GM23248 (cell line): ENCODE results near the gene L1TD1. TPM values are rescaled to one million over a fixed set of nuclear protein-coding genes. Genes with fewer than 3 reads are reported as not detected.

Experiments
- DNase-seq: peaks from one replicate; pipeline ENCODE4 v3.0.0-alpha.2; 2015
- H2AFZ ChIP-seq: fragments of 200-600 bp; sonication (generic); 2 replicates; pipeline ENCODE4 v1.6.1; 2016; ENCODE audit warnings: antibody characterized with exemption
- H3F3A ChIP-seq: fragments of 200-600 bp; sonication (generic); 2 replicates; pipeline ENCODE4 v1.6.1; 2016; ENCODE audit warnings: mild to moderate bottlenecking, antibody characterized with exemption, mixed run types; ENCODE audit not compliant: insufficient read depth
- H3K27ac ChIP-seq: fragments of 200-600 bp; sonication (generic); 2 replicates; pipeline ENCODE4 v1.5.1; 2016; ENCODE audit warnings: mild to moderate bottlenecking
- H3K27me3 ChIP-seq: fragments of 200-600 bp; sonication (generic); replicated peaks from 2 replicates; pipeline ENCODE4 v1.6.1; 2016; ENCODE audit warnings: mild to moderate bottlenecking; ENCODE audit not compliant: insufficient read depth
- H3K36me3 ChIP-seq: fragments of 200-600 bp; sonication (generic); 2 replicates; pipeline ENCODE4 v1.6.1; 2016; ENCODE audit warnings: low read depth, mild to moderate bottlenecking
- H3K4me1 ChIP-seq: fragments of 200-600 bp; sonication (generic); 2 replicates; pipeline ENCODE4 v1.6.1; 2016; ENCODE audit warnings: mild to moderate bottlenecking; ENCODE audit not compliant: insufficient read depth
- H3K4me2 ChIP-seq: fragments of 200-600 bp; sonication (generic); one replicate; pipeline ENCODE4 v1.6.1; 2016; ENCODE audit warnings: mild to moderate bottlenecking; ENCODE audit not compliant: unreplicated experiment
- H3K4me3 ChIP-seq: fragments of 200-600 bp; sonication (generic); 2 replicates; pipeline ENCODE4 v1.5.1; 2016; ENCODE audit warnings: mild to moderate bottlenecking
- H3K79me2 ChIP-seq: fragments of 200-600 bp; sonication (generic); 2 replicates; pipeline ENCODE4 v1.6.1; 2016; ENCODE audit warnings: mild to moderate bottlenecking; ENCODE audit not compliant: insufficient read depth
- H3K9ac ChIP-seq: fragments of 200-600 bp; sonication (generic); 2 replicates; pipeline ENCODE4 v1.6.1; 2016; ENCODE audit warnings: mild to moderate bottlenecking
- H3K9me2 ChIP-seq: fragments of 200-600 bp; sonication (generic); 2 replicates; pipeline ENCODE4 v1.6.1; 2016; ENCODE audit warnings: mixed run types, mild to moderate bottlenecking, moderate library complexity; ENCODE audit not compliant: insufficient read depth
- H3K9me3 ChIP-seq: fragments of 200-600 bp; sonication (generic); one replicate; pipeline ENCODE4 v1.6.1; 2017; ENCODE audit warnings: low read depth
- H4K20me1 ChIP-seq: fragments of 200-600 bp; sonication (generic); 2 replicates; pipeline ENCODE4 v1.6.0; 2016; ENCODE audit not compliant: insufficient read depth
- EZH2 ChIP-seq: fragments of 200-600 bp; sonication (generic); IDR thresholded peaks from 2 replicates; pipeline ENCODE4 v1.6.1; 2018; ENCODE audit warnings: antibody characterized with exemption, mild to moderate bottlenecking; ENCODE audit not compliant: insufficient read depth, poor library complexity, severe bottlenecking
- EZH2phosphoT487 ChIP-seq: fragments of 200-600 bp; sonication (generic); IDR thresholded peaks from 2 replicates; pipeline ENCODE4 v1.6.1; 2018; ENCODE audit warnings: antibody characterized with exemption, moderate library complexity, mild to moderate bottlenecking, low read depth; ENCODE audit not compliant: insufficient read depth
- WGBS, 2 experiments: methylation state at CpG; one replicate each; pipeline ENCODE4 v1.1.6; 2015 to 2017; ENCODE audit warnings: low lambda C conversion rate in 2 of 2, low coverage in 1 of 2; ENCODE audit errors: missing lambda C conversion rate in 2 of 2; 5-methylcytosine and 5-hydroxymethylcytosine counted together
- in situ Hi-C: fragments of 300-500 bp; cut with MboI; formaldehyde crosslinking; loops from 2 replicates; pipeline ENCODE4 v1.15.0; 2020
- polyA plus RNA-seq: library from polyadenylated mRNA; unstranded; fragments of >200 nt; fragmentation: Nextera tagmentation; extraction: Ambion mirVana; gene quantifications from 2 replicates; pipeline ENCODE4 v1.2.1, GENCODE V29; 2016
- total RNA-seq: library from RNA; depleted of rRNA; stranded (reverse); fragments of >200 nt; shearing (Covaris generic); gene quantifications from 2 replicates; pipeline ENCODE4 v1.2.3, GENCODE V29; 2014

The L1TD1 gene
- total and polyA plus RNA-seq, 2 experiments from 2014 or later = 0.11 to 0.14 TPM

GRCh38 chr1:62229468-62229867, 34.8 kb downstream of the L1TD1 start:
- in situ Hi-C loops = no loop called here
- H3K9me2 ChIP-seq = no peaks in the 10 kb centered on the region
- no peak overlapping the region for H3K9ac ChIP-seq
- no peaks in the 10 kb centered on the region for H3K36me3 ChIP-seq
- H3K79me2 ChIP-seq = no peaks in the 10 kb centered on the region
- no peaks in the 10 kb centered on the region for H3K27me3 ChIP-seq
- H3K4me2 ChIP-seq = no peak overlapping the region
- TF ChIP-seq EZH2 (no peak), EZH2phosphoT487 (no peak)
- no peaks in the 10 kb centered on the region for H4K20me1 ChIP-seq
- no peak overlapping the region for H3K27ac ChIP-seq
- 37 to 41% methylated on average over 3 of the region's 3 CpGs for WGBS, 2 experiments
- peaks cover 26% of the 10 kb centered on the region for H3K4me1 ChIP-seq
- no peak overlapping the region for H3K4me3 ChIP-seq
- no peak for DNase-seq
- H3F3A ChIP-seq = 0 out of 2 replicates have a peak, but pooled peaks cover 4% of the 10 kb centered on the region
- no peaks in the 10 kb centered on the region for H3K9me3 ChIP-seq
- H2AFZ ChIP-seq = no peak overlapping the region

DNA sequence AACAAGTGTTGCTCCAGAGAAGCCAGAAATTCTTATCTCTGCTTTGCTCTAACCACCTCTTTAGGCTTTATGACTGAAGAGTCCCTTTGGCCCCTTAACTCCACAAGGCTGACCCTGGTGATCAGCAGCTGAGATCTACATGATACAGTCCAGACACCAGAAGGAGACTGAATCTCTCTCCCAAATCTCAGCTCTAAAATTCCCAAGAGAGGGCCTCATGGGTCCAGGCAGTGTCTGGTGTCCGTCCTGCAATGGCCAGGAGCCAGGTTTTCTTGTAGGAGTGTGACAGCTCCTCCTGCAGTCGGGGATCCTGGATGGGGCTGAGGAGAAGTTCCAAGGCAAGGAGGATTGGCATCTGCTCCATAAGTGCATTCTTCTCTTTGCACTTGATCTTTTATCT, 35.3 kb downstream of the L1TD1 start:
- TF ChIP-seq EZH2phosphoT487 (no peak), EZH2 (no peak)
- no peak overlapping the region for H3K9ac ChIP-seq
- H2AFZ ChIP-seq = no peak overlapping the region
- no peaks in the 10 kb centered on the region for H3K79me2 ChIP-seq
- H3K4me1 ChIP-seq = peaks cover 30% of the 10 kb centered on the region
- no peaks in the 10 kb centered on the region for H3K9me3 ChIP-seq
- H3K9me2 ChIP-seq = no peaks in the 10 kb centered on the region
- in situ Hi-C loops = no loop called here
- no peaks in the 10 kb centered on the region for H3K27me3 ChIP-seq
- no peak overlapping the region for H3K27ac ChIP-seq
- H3K4me2 ChIP-seq = no peak overlapping the region
- 12 to 13% methylated on average over 2 of the region's 2 CpGs for WGBS, 2 experiments
- H3F3A ChIP-seq = 0 out of 2 replicates have a peak, but pooled peaks cover 4% of the 10 kb centered on the region
- H3K36me3 ChIP-seq = no peaks in the 10 kb centered on the region
- peak; percentile 38 for DNase-seq
- H4K20me1 ChIP-seq = no peaks in the 10 kb centered on the region
- H3K4me3 ChIP-seq = no peak overlapping the region

DNA sequence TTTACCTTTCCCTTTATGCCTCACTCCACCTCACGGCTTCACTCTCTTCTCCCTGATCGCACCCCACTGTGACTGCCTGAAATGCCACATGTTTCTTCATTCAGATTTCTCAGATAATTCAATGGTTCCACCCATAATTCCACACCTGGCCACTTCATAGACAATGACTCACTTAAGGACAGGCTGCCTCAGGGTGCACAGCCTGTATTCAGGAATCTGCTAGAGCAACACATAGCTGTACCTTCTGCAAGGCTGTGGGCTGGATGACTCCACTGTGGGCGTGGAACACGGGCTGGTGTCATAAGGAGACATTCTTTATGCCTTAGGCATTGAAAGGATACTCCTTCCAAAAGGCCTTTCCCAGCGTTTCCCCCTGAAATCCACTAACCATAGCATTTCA, 36.1 kb downstream of the L1TD1 start:
- peak; percentile 95 for DNase-seq
- TF ChIP-seq EZH2 (no peak), EZH2phosphoT487 (no peak)
- Histone ChIP-seq H3K9ac (no peak overlapping the region), H4K20me1 (no peaks in the 10 kb centered on the region), H3K27me3 (no peaks in the 10 kb centered on the region), H3K27ac (peak overlapping the region; percentile 67), H3F3A (0 out of 2 replicates have a peak, but pooled peaks cover 4% of the 10 kb centered on the region), H3K9me2 (no peaks in the 10 kb centered on the region), H3K9me3 (no peaks in the 10 kb centered on the region), H3K4me2 (no peak overlapping the region), H3K4me1 (peaks cover 38% of the 10 kb centered on the region), H3K79me2 (no peaks in the 10 kb centered on the region), H3K4me3 (no peak overlapping the region), H2AFZ (no peak overlapping the region), H3K36me3 (no peaks in the 10 kb centered on the region)
- 27 to 30% methylated on average over 5 of the region's 5 CpGs for WGBS, 2 experiments
- in situ Hi-C loops = no loop called here

GRCh38 chr1:62232871-62233278, 38.2 kb downstream of the L1TD1 start:
- H2AFZ ChIP-seq = no peak overlapping the region
- H3K4me3 ChIP-seq = no peak overlapping the region
- no peak overlapping the region for H3K4me2 ChIP-seq
- 80 to 82% methylated on average over 14 of the region's 14 CpGs for WGBS, 2 experiments
- DNase-seq = no peak
- H3K9ac ChIP-seq = no peak overlapping the region
- H3K9me2 ChIP-seq = no peaks in the 10 kb centered on the region
- no peak for TF ChIP-seq EZH2phosphoT487
- TF ChIP-seq EZH2 = no peak
- H3K4me1 ChIP-seq = peaks cover 55% of the 10 kb centered on the region
- no peaks in the 10 kb centered on the region for H3K9me3 ChIP-seq
- 0 out of 2 replicates have a peak, but pooled peaks cover 8% of the 10 kb centered on the region for H3F3A ChIP-seq
- no peak overlapping the region for H3K27ac ChIP-seq
- no peaks in the 10 kb centered on the region for H4K20me1 ChIP-seq
- H3K27me3 ChIP-seq = no peaks in the 10 kb centered on the region
- H3K79me2 ChIP-seq = no peaks in the 10 kb centered on the region
- in situ Hi-C loops = no loop called here
- H3K36me3 ChIP-seq = no peaks in the 10 kb centered on the region
